HFF-Myc (cell line): Measurements from ENCODE around the gene LURAP1L.

Experiments
- DNase-seq: peaks from one replicate; pipeline ENCODE4 v3.0.0-alpha.2; 2011; ENCODE audit warnings: low read depth; ENCODE audit errors: extremely low read depth
- H3K4me3 ChIP-seq: replicated peaks from 2 replicates; pipeline ENCODE4 v1.5.1; 2011; ENCODE audit warnings: low read depth, mild to moderate bottlenecking, control low read depth, low read length
- CTCF ChIP-seq: IDR thresholded peaks from 2 replicates; pipeline ENCODE4 v1.5.1; 2012; ENCODE audit warnings: mild to moderate bottlenecking, low read depth, low read length, control low read depth; ENCODE audit errors: missing control alignments

The LURAP1L gene

DNA sequence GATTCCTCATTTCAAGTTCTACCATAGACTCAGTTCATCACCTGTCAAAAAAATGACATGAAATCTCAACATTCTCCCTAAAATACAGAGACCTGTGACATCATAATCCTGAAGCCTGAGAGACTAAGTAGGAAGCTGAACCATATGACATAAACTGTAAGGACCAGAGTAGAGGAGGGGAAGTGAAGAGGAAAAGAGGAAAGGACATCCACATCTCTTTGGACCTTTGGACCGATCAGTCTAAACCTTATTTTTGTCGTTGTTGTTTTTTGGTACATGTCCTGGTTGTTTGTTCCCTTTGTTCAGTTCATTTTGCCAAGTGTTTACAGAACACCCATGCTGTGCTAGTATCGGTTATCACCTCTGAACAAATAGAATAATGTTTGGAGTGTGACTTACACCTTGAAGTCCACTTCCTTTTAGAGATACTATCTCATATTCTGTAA is 41.9 kb downstream of the LURAP1L start:
- H3K4me3 ChIP-seq = no peak overlapping the region
- no peak for DNase-seq

GRCh38 chr9:12817702-12818101 is 42.9 kb downstream of the LURAP1L start:
- no peak for TF ChIP-seq CTCF
- no peak for DNase-seq
- no peak overlapping the region for H3K4me3 ChIP-seq

More for the DNA sequence above, 41.9 kb downstream of the LURAP1L start:
- TF ChIP-seq CTCF = no peak

DNA sequence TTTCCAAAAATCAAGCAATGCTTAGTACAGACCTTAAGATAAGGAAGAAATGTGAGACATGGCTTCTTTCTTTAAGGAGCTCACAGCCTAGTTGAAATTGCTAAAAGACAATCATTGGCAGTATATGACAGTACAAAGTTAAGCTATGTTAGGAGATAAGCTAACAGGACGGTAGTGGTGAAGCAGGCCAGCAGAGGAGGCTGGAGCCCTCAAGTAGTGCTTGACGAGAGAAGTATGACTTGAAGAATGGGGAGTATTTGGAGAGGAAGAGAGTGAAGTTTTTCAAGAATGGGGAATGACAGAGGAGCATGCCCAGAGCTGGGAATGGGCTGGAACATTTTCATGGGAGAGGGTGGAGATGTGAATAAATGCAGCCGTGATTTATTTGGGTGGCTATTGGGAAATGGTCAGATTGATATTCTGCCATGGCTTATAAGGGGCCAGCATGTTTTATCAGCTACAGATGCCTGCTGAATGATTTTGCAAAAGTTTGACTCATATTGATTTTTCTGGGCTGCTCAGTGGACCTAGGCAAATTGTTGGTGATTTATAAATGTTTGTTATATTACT is 43.7 kb downstream of the LURAP1L start:
- H3K4me3 ChIP-seq = no peak overlapping the region
- DNase-seq = no peak
- TF ChIP-seq CTCF = no peak

- peak; percentile 44 for TF ChIP-seq CTCF
- no peak overlapping the region for H3K4me3 ChIP-seq
- DNase-seq = no peak
These were observed 44.8 kb downstream of the LURAP1L start for GRCh38 chr9:12819436-12820185.

- no peak for DNase-seq
- no peak overlapping the region for H3K4me3 ChIP-seq
- no peak for TF ChIP-seq CTCF
These were observed 47.3 kb downstream of the LURAP1L start for GRCh38 chr9:12822111-12822510.

DNA sequence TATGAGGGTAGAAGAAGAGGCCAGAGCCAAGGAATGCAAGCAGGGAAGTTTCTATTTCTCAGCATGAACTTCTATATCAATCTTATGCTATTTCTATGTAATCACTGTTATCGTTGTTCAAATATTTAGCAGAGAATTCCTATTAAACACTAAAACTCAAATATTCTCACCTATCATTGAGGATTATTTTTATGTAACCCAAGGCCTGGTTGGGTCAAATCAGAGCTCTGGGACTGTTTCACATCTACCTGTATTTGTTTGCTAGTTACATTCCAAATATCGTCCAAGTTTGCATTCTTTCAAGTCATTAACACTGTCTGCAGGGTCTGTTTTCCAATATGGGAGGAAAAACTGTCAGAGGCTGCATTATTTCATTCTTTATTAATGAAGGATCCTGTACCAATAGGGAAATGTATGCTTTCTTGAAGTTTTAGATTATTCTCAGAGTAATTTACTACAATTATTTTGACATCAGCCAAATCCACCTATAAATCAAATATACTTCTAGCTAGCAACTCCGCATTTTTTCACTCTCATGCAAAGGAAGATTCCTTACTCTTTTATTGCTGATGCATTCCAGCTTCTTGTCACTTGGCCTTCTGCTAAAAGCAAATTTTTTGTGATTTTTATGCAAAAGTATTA is 52.2 kb downstream of the LURAP1L start:
- TF ChIP-seq CTCF = no peak
- DNase-seq = no peak
- no peak overlapping the region for H3K4me3 ChIP-seq
